OCI-LY3 (cell line): Measurements from ENCODE around the gene SLCO2B1.

Experiments
- H2AFZ ChIP-seq: fragments of 200-600, 300-600 bp; shearing (Covaris generic); 2 replicates; pipeline ENCODE4 v1.6.0; 2014; ENCODE audit warnings: antibody characterized with exemption, low read depth, low read length
- H3K27ac ChIP-seq: fragments of 200-600, 300-600 bp; sonication (generic); 2 replicates; pipeline ENCODE4 v1.5.1; 2014; ENCODE audit warnings: mild to moderate bottlenecking, low read length, moderate library complexity, mixed read lengths
- H3K27me3 ChIP-seq: fragments of 200-600, 300-600 bp; sonication (generic); 2 replicates; pipeline ENCODE4 v1.6.1; 2014; ENCODE audit warnings: low read depth, low read length, mixed read lengths
- H3K36me3 ChIP-seq: fragments of 200-600, 300-600 bp; sonication (generic); replicated peaks from 2 replicates; pipeline ENCODE3; 2014; ENCODE audit warnings: low read depth, low read length, mixed read lengths
- H3K4me1 ChIP-seq: fragments of 300-600, 200-600 bp; sonication (generic); 2 replicates; pipeline ENCODE4 v1.6.1; 2014; ENCODE audit warnings: low read length, mixed read lengths
- H3K4me2 ChIP-seq: fragments of 200-600, 300-600 bp; sonication (generic); 2 replicates; pipeline ENCODE4 v1.6.1; 2014; ENCODE audit warnings: low read length, mixed read lengths
- H3K4me3 ChIP-seq: fragments of 300-600, 200-600 bp; sonication (generic); 2 replicates; pipeline ENCODE4 v1.5.1; 2014; ENCODE audit warnings: antibody characterized with exemption, mild to moderate bottlenecking, low read length, moderate library complexity
- H3K79me2 ChIP-seq: fragments of 300-600, 200-600 bp; shearing (Covaris generic); 2 replicates; pipeline ENCODE4 v1.6.1; 2014; ENCODE audit warnings: mild to moderate bottlenecking, low read length, mixed read lengths
- H3K9ac ChIP-seq: fragments of 300-600, 200-600 bp; shearing (Covaris generic); 2 replicates; pipeline ENCODE4 v1.6.0; 2014; ENCODE audit warnings: mild to moderate bottlenecking, low read length, moderate library complexity
- H3K9me3 ChIP-seq: fragments of 200-600, 300-600 bp; shearing (Covaris generic); 2 replicates; pipeline ENCODE4 v1.6.1; 2014; ENCODE audit warnings: low read length, mixed read lengths; ENCODE audit not compliant: insufficient read depth
- H4K20me1 ChIP-seq: fragments of 200-600, 300-600 bp; sonication (generic); 2 replicates; pipeline ENCODE4 v1.6.1; 2016; ENCODE audit warnings: low read length, mixed read lengths; ENCODE audit not compliant: insufficient read depth
- EZH2phosphoT487 ChIP-seq: fragments of 200-600 bp; shearing (Covaris generic); IDR thresholded peaks from 2 replicates; pipeline ENCODE4 v1.6.1; 2018; ENCODE audit warnings: antibody characterized with exemption, mixed run types, low read depth
- TF ChIP-seq, protein P1 (sequence below): fragments of 200-600, 300-600 bp; sonication (generic); IDR thresholded peaks from 2 replicates; pipeline ENCODE4 v1.5.1; 2014; ENCODE audit warnings: antibody characterized with exemption, low read length, low read depth

SLCO2B1 gene

GRCh38 chr11:75191330-75191717, 40.4 kb downstream of the SLCO2B1 start:
- Histone ChIP-seq H3K27ac (no peak overlapping the region), H3K36me3 (no peaks in the 10 kb centered on the region), H3K4me3 (no peak overlapping the region), H2AFZ (no peak overlapping the region), H3K27me3 (no peaks in the 10 kb centered on the region), H4K20me1 (no peaks in the 10 kb centered on the region), H3K4me2 (no peak overlapping the region), H3K9ac (no peak overlapping the region), H3K4me1 (no peaks in the 10 kb centered on the region), H3K9me3 (no peaks in the 10 kb centered on the region), H3K79me2 (no peaks in the 10 kb centered on the region)
- no peak for TF ChIP-seq EZH2phosphoT487
- TF ChIP-seq, protein P1, sequence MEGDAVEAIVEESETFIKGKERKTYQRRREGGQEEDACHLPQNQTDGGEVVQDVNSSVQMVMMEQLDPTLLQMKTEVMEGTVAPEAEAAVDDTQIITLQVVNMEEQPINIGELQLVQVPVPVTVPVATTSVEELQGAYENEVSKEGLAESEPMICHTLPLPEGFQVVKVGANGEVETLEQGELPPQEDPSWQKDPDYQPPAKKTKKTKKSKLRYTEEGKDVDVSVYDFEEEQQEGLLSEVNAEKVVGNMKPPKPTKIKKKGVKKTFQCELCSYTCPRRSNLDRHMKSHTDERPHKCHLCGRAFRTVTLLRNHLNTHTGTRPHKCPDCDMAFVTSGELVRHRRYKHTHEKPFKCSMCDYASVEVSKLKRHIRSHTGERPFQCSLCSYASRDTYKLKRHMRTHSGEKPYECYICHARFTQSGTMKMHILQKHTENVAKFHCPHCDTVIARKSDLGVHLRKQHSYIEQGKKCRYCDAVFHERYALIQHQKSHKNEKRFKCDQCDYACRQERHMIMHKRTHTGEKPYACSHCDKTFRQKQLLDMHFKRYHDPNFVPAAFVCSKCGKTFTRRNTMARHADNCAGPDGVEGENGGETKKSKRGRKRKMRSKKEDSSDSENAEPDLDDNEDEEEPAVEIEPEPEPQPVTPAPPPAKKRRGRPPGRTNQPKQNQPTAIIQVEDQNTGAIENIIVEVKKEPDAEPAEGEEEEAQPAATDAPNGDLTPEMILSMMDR: no peak

DNA sequence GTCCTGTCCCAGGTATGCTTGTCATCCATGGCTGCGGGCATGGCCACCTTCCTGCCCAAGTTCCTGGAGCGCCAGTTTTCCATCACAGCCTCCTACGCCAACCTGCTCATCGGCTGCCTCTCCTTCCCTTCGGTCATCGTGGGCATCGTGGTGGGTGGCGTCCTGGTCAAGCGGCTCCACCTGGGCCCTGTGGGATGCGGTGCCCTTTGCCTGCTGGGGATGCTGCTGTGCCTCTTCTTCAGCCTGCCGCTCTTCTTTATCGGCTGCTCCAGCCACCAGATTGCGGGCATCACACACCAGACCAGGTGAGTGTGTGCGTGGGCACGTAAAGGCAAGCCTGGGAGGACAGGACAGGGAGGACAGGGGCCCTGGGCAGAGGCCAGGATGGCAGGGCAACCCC, 42.4 kb downstream of the SLCO2B1 start:
- Histone ChIP-seq H3K4me1 (no peaks in the 10 kb centered on the region), H3K27me3 (no peaks in the 10 kb centered on the region), H3K9me3 (no peaks in the 10 kb centered on the region), H2AFZ (no peak overlapping the region), H3K36me3 (no peaks in the 10 kb centered on the region), H3K4me2 (no peak overlapping the region), H3K79me2 (no peaks in the 10 kb centered on the region), H4K20me1 (no peaks in the 10 kb centered on the region), H3K9ac (no peak overlapping the region), H3K4me3 (no peak overlapping the region), H3K27ac (no peak overlapping the region)
- TF ChIP-seq, protein P1: no peak
- TF ChIP-seq EZH2phosphoT487: no peak

DNA sequence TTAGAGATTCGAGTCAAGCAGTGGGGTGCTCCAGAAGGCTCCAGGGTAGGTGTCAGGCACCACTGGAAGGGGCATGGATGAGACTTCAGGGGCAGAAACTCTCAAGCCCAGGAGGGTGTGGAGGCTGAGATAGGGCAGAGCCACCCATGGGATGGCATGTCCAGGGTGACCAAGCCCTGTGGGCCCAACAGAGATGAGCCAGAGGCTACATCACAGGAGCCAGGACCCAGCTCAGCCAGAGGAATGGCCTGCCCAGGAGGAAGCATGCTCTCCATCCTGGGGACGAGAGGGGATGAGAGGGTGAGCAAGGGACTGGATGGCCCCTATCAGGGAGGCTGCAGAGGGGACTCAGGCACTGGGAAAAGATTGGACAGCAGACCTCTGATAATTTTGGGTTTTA, 42.8 kb downstream of the SLCO2B1 start:
- TF ChIP-seq, protein P1: no peak
- no peak for TF ChIP-seq EZH2phosphoT487
- no peaks in the 10 kb centered on the region for H3K9me3 ChIP-seq
- no peaks in the 10 kb centered on the region for H3K4me1 ChIP-seq
- H3K9ac ChIP-seq: no peak overlapping the region
- no peaks in the 10 kb centered on the region for H3K36me3 ChIP-seq
- no peaks in the 10 kb centered on the region for H4K20me1 ChIP-seq
- no peak overlapping the region for H3K4me3 ChIP-seq
- H2AFZ ChIP-seq: no peak overlapping the region
- H3K27me3 ChIP-seq: no peaks in the 10 kb centered on the region
- no peak overlapping the region for H3K27ac ChIP-seq
- H3K79me2 ChIP-seq: no peaks in the 10 kb centered on the region
- no peak overlapping the region for H3K4me2 ChIP-seq

DNA sequence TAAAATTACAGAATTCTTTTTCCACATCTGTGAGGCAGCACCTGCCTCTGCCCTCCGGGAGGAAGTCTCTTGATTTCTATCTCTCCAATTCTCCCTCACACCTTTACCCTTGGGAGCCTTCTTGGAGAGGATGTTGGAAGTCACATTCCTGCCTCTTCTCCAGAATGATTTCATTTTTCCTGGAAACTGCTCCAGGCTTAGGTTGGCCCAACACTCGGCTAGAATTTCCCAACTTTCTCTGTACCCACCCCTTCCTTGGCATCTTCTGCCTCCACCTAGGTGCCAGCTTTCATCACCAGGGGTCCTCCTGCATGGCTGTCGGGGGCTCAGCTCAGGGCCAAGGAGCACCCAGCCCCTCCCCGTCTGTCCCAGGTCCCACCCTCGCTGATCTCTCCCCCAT, 43.2 kb downstream of the SLCO2B1 start:
- no peaks in the 10 kb centered on the region for H4K20me1 ChIP-seq
- no peaks in the 10 kb centered on the region for H3K27me3 ChIP-seq
- no peak overlapping the region for H3K4me3 ChIP-seq
- H2AFZ ChIP-seq: no peak overlapping the region
- no peak overlapping the region for H3K4me2 ChIP-seq
- TF ChIP-seq, protein P1: no peak
- TF ChIP-seq EZH2phosphoT487: no peak
- H3K79me2 ChIP-seq: no peaks in the 10 kb centered on the region
- H3K9ac ChIP-seq: no peak overlapping the region
- no peaks in the 10 kb centered on the region for H3K9me3 ChIP-seq
- no peak overlapping the region for H3K27ac ChIP-seq
- no peaks in the 10 kb centered on the region for H3K36me3 ChIP-seq
- H3K4me1 ChIP-seq: no peaks in the 10 kb centered on the region
